Midbrain (tissue), 1 donor: ENCODE data around the gene NOX3.
"Not testable (repeated sequence)": the region's sequence is repeated elsewhere in the genome, so short reads cannot be mapped to it uniquely, and the experiment has no call there.

ENCODE experiments used
- DNase-seq: peaks from one replicate; lab custom pipeline; 2025; lab: John Stamatoyannopoulos, UW

The NOX3 gene

GRCh38 chr6:155468543-155468942, 12.9 kb upstream of the NOX3 start:
- DNase-seq: not testable (repeated sequence)

GRCh38 chr6:155466539-155466938, 10.9 kb upstream of the NOX3 start:
- DNase-seq: no peak

- DNase-seq: no peak
These were observed 5.9 kb upstream of the NOX3 start for GRCh38 chr6:155461556-155461955.

- no peak for DNase-seq
These were observed 1.2 kb downstream of the NOX3 start for GRCh38 chr6:155454471-155454870.

GRCh38 chr6:155454008-155454407, 1.6 kb downstream of the NOX3 start:
- DNase-seq: no peak

GRCh38 chr6:155452576-155452975, 3.1 kb downstream of the NOX3 start:
- no peak for DNase-seq

- DNase-seq: not testable (repeated sequence)
These were observed 4.1 kb downstream of the NOX3 start for GRCh38 chr6:155451530-155451929.

GRCh38 chr6:155450240-155450581, 5.4 kb downstream of the NOX3 start:
- DNase-seq: no peak

GRCh38 chr6:155449450-155450239, 6.0 kb downstream of the NOX3 start:
- no peak for DNase-seq

- no peak for DNase-seq
These were observed 6.8 kb downstream of the NOX3 start for GRCh38 chr6:155448668-155449449.

GRCh38 chr6:155447949-155448348, 7.7 kb downstream of the NOX3 start:
- no peak for DNase-seq

- no peak for DNase-seq
These were observed 10.4 kb downstream of the NOX3 start for GRCh38 chr6:155444952-155445903.

- no peak for DNase-seq
These were observed 11.3 kb downstream of the NOX3 start for GRCh38 chr6:155444120-155444917.

- no peak for DNase-seq
These were observed 12.5 kb downstream of the NOX3 start for GRCh38 chr6:155443168-155443567.

- no peak for DNase-seq
These were observed 13.1 kb downstream of the NOX3 start for GRCh38 chr6:155442562-155442961.

- DNase-seq: no peak
These were observed 14.6 kb downstream of the NOX3 start for GRCh38 chr6:155441112-155441465.

GRCh38 chr6:155440398-155441111, 15.1 kb downstream of the NOX3 start:
- DNase-seq: no peak

- no peak for DNase-seq
These were observed 16.3 kb downstream of the NOX3 start for GRCh38 chr6:155439376-155439775.

GRCh38 chr6:155436981-155437749, 18.5 kb downstream of the NOX3 start:
- DNase-seq: no peak

- no peak for DNase-seq
These were observed 20.7 kb downstream of the NOX3 start for GRCh38 chr6:155434829-155435423.
